Measurements from ENCODE around the gene TRAK2.

Gene TRAK2

GRCh38 chr2:201361078-201361733, 90.1 kb downstream of the TRAK2 start:
- no peak for DNase-seq (ENCODE audit: low read depth)

GRCh38 chr2:201360256-201360655, 91.0 kb downstream of the TRAK2 start:
- no peak for DNase-seq (ENCODE audit: low read depth)

- DNase-seq (ENCODE audit: low read depth): peak; percentile 63
These were observed 92.6 kb downstream of the TRAK2 start for GRCh38 chr2:201358684-201359083.

GRCh38 chr2:201357221-201357620, 94.0 kb downstream of the TRAK2 start, which contains the start of gene FLACC1:
TSS of gene FLACC1 (minus strand) at chr2:201357345. CDS start at chr2:201351404, 5,941 bp downstream.
- peak; percentile 29 for DNase-seq (ENCODE audit: low read depth)

GRCh38 chr2:201353116-201353515, 98.1 kb downstream of the TRAK2 start:
- DNase-seq (ENCODE audit: low read depth): no peak

- DNase-seq (ENCODE audit: low read depth): no peak
These were observed 100.4 kb downstream of the TRAK2 start for GRCh38 chr2:201350879-201351278.

GRCh38 chr2:201349601-201350000, 101.7 kb downstream of the TRAK2 start:
- DNase-seq (ENCODE audit: low read depth): no peak

- no peak for DNase-seq (ENCODE audit: low read depth)
These were observed 102.5 kb downstream of the TRAK2 start for GRCh38 chr2:201348758-201349157.

- no peak for DNase-seq (ENCODE audit: low read depth)
These were observed 104.1 kb downstream of the TRAK2 start for GRCh38 chr2:201347138-201347537.

- DNase-seq (ENCODE audit: low read depth): no peak
These were observed 105.5 kb downstream of the TRAK2 start for GRCh38 chr2:201345625-201346213.

GRCh38 chr2:201344663-201345366, 106.4 kb downstream of the TRAK2 start:
- DNase-seq (ENCODE audit: low read depth): no peak

- DNase-seq (ENCODE audit: low read depth): no peak
These were observed 107.7 kb downstream of the TRAK2 start for GRCh38 chr2:201343559-201343958.

- no peak for DNase-seq (ENCODE audit: low read depth)
These were observed 108.3 kb downstream of the TRAK2 start for GRCh38 chr2:201342923-201343322.

GRCh38 chr2:201329409-201329808, 121.8 kb downstream of the TRAK2 start:
- DNase-seq (ENCODE audit: low read depth): no peak

GRCh38 chr2:201327678-201328077, 123.6 kb downstream of the TRAK2 start:
- DNase-seq (ENCODE audit: low read depth): no peak

Measured in HS-5 (cell line).